ENCODE data around the gene ADCY4. TPM values are rescaled to one million over a fixed set of nuclear protein-coding genes. Genes with fewer than 3 reads are reported as not detected.

ADCY4 gene
- total RNA-seq, 1 donor from 2014 or later, result 0.46 TPM

GRCh38 chr14:24296341-24297157, 38.3 kb downstream of the ADCY4 start:
- peak overlapping the region; percentile 72 for H3K27ac Mint-ChIP-seq
- H3K36me3 Mint-ChIP-seq (ENCODE audit: insufficient read depth), result peaks cover 9% of the 10 kb centered on the region
- no peak overlapping the region for H3K4me3 Mint-ChIP-seq (ENCODE audit: low read depth)

GRCh38 chr14:24293525-24293924, 41.3 kb downstream of the ADCY4 start:
- DNase-seq (ENCODE audit: low spot score, unreplicated experiment), result no peak
- peaks cover 12% of the 10 kb centered on the region for H3K36me3 Mint-ChIP-seq (ENCODE audit: insufficient read depth)
- H3K27ac Mint-ChIP-seq, result no peak overlapping the region
- H3K9me3 Mint-ChIP-seq (ENCODE audit: low read depth), result no peaks in the 10 kb centered on the region
- H3K4me3 Mint-ChIP-seq (ENCODE audit: low read depth), result no peak overlapping the region
- peaks cover 6% of the 10 kb centered on the region for H3K4me1 Mint-ChIP-seq (ENCODE audit: low read depth)
- no peak for TF ChIP-seq CTCF (IDR thresholded peaks at IDR 0.05; ENCODE audit: unreplicated experiment)
- no peaks in the 10 kb centered on the region for H3K27me3 Mint-ChIP-seq

More at GRCh38 chr14:24296341-24297157, 38.3 kb downstream of the ADCY4 start:
- Mint-ChIP-seq H3K27me3 (no peaks in the 10 kb centered on the region), H3K9me3 (ENCODE audit: low read depth) (no peaks in the 10 kb centered on the region), H3K4me1 (ENCODE audit: low read depth) (peaks cover 21% of the 10 kb centered on the region)
- TF ChIP-seq CTCF (IDR thresholded peaks at IDR 0.05; ENCODE audit: unreplicated experiment), result peak; percentile 70
- no peak for DNase-seq (ENCODE audit: low spot score, unreplicated experiment)

- H3K27me3 Mint-ChIP-seq, result no peaks in the 10 kb centered on the region
- no peak overlapping the region for H3K27ac Mint-ChIP-seq
- no peak overlapping the region for H3K4me3 Mint-ChIP-seq (ENCODE audit: low read depth)
- peaks cover 1% of the 10 kb centered on the region for H3K4me1 Mint-ChIP-seq (ENCODE audit: low read depth)
- H3K9me3 Mint-ChIP-seq (ENCODE audit: low read depth), result no peaks in the 10 kb centered on the region
- TF ChIP-seq CTCF (IDR thresholded peaks at IDR 0.05; ENCODE audit: unreplicated experiment), result no peak
- H3K36me3 Mint-ChIP-seq (ENCODE audit: insufficient read depth), result peaks cover 12% of the 10 kb centered on the region
- DNase-seq (ENCODE audit: low spot score, unreplicated experiment), result no peak
These were observed 42.6 kb downstream of the ADCY4 start for GRCh38 chr14:24292118-24292807.

- H3K4me3 Mint-ChIP-seq (ENCODE audit: low read depth), result no peak overlapping the region
These were observed 43.3 kb downstream of the ADCY4 start for GRCh38 chr14:24291446-24292117.

More at GRCh38 chr14:24291446-24292117, 43.3 kb downstream of the ADCY4 start:
- no peak for TF ChIP-seq CTCF (IDR thresholded peaks at IDR 0.05; ENCODE audit: unreplicated experiment)
- H3K4me1 Mint-ChIP-seq (ENCODE audit: low read depth), result no peaks in the 10 kb centered on the region
- peaks cover 12% of the 10 kb centered on the region for H3K36me3 Mint-ChIP-seq (ENCODE audit: insufficient read depth)
- no peak overlapping the region for H3K27ac Mint-ChIP-seq
- DNase-seq (ENCODE audit: low spot score, unreplicated experiment), result no peak
- H3K27me3 Mint-ChIP-seq, result no peaks in the 10 kb centered on the region
- H3K9me3 Mint-ChIP-seq (ENCODE audit: low read depth), result no peaks in the 10 kb centered on the region
